Suppressor macrophage (primary cell): Measurements from ENCODE around the gene ZNF761.
A peak's percentile ranks its signal among the peaks of the same experiment; 100 is the strongest.
"Not testable (repeated sequence)": the region's sequence is repeated elsewhere in the genome, so short reads cannot be mapped to it uniquely, and the experiment has no call there.

Experiments used
- DNase-seq, 4 experiments: peaks; one replicate each; pipeline ENCODE4 v3.0.0-alpha.2; 2020 to 2022
- total RNA-seq, 17 experiments: gene quantifications; one replicate each; lab custom pipeline; 2026; ENCODE audit warnings: mixed read lengths in 6 of 17, inconsistent platforms in 3 of 17; lab: John Stamatoyannopoulos, UW

Gene ZNF761
- 5.3 to 35.4 (median 14.1) reads per million in 17 experiments for total RNA-seq

- peak; percentile 96 to 99 (median 98) for DNase-seq
Observed at GRCh38 chr19:53431399-53432087, at the start of gene ZNF761. ZNF761 (plus strand) TSS chr19:53431984; CDS start chr19:53447269, 15,285 bp downstream.

GRCh38 chr19:53388168-53388567 is 43.6 kb upstream of the ZNF761 start:
- no peak for DNase-seq

- DNase-seq, result no peak
Observed at GRCh38 chr19:53388904-53389303, 42.9 kb upstream of the ZNF761 start.

- no peak for DNase-seq
Observed at GRCh38 chr19:53389571-53389970, 42.2 kb upstream of the ZNF761 start.

GRCh38 chr19:53389978-53390377 is 41.8 kb upstream of the ZNF761 start:
- no peak for DNase-seq

- DNase-seq, result peak in 3 of 4 experiments; percentile 39 to 58 (median 39)
Observed at GRCh38 chr19:53394522-53394973, 37.2 kb upstream of the ZNF761 start.

GRCh38 chr19:53394974-53395839 is 36.6 kb upstream of the ZNF761 start, which contains the start of gene ZNF765:
ZNF765 (plus strand) TSS chr19:53395149; CDS start chr19:53398016, 2,867 bp downstream.
- DNase-seq, result peak; percentile 94 to 99 (median 96)

- DNase-seq, result not testable (repeated sequence)
Observed at GRCh38 chr19:53395840-53396524, 35.8 kb upstream of the ZNF761 start.

- no peak for DNase-seq
Observed at GRCh38 chr19:53396525-53396868, 35.3 kb upstream of the ZNF761 start.

GRCh38 chr19:53397918-53398317 is 33.9 kb upstream of the ZNF761 start:
- DNase-seq, result not testable (repeated sequence)

- DNase-seq, result no peak
Observed at GRCh38 chr19:53409505-53410204, 22.1 kb upstream of the ZNF761 start.

- not testable (repeated sequence) for DNase-seq
Observed at GRCh38 chr19:53420520-53421315, 11.1 kb upstream of the ZNF761 start.

GRCh38 chr19:53422551-53422950 is 9.2 kb upstream of the ZNF761 start:
- no peak for DNase-seq

GRCh38 chr19:53423074-53423473 is 8.7 kb upstream of the ZNF761 start:
- not testable (repeated sequence) for DNase-seq

- peak in 2 of 4 experiments; percentile 11 to 22 for DNase-seq
Observed at GRCh38 chr19:53423680-53424079, 8.1 kb upstream of the ZNF761 start.

GRCh38 chr19:53424968-53425597 is 6.7 kb upstream of the ZNF761 start:
- DNase-seq, result peak; percentile 84 to 92 (median 88)

- peak; percentile 32 to 64 (median 50) for DNase-seq
Observed at GRCh38 chr19:53432088-53432661, 391 bp downstream of the ZNF761 start.

- DNase-seq, result not testable (repeated sequence)
Observed at GRCh38 chr19:53443809-53444208, 12.0 kb downstream of the ZNF761 start.

- not testable (repeated sequence) for DNase-seq
Observed at GRCh38 chr19:53447196-53447595, 15.4 kb downstream of the ZNF761 start.

- no peak for DNase-seq
Observed at GRCh38 chr19:53455828-53456227, 24.0 kb downstream of the ZNF761 start.
